ENCODE results near the gene AMMECR1L. TPM values are rescaled to one million over a fixed set of nuclear protein-coding genes. Genes with fewer than 3 reads are reported as not detected.

Gene AMMECR1L
- total RNA-seq, 5 donors from 2014 or later (not counting 1 experiment from before 2014, with no cell fraction given): 10.2 to 18.1 (median 15.0) TPM

GRCh38 chr2:127879899-127880298 lies 5.9 kb downstream of the AMMECR1L start:
- Mint-ChIP-seq H3K36me3 (peaks cover 12% of the 10 kb centered on the region), H3K4me3 (no peak overlapping the region), H3K9me3 (no peaks in the 10 kb centered on the region), H3K4me1 (peaks cover 62 to 83% (median 80%) of the 10 kb centered on the region in 3 donors), H3K27ac (no peak overlapping the region), H3K27me3 (no peaks in the 10 kb centered on the region)
- H3K9me3 ChIP-seq: no peaks in the 10 kb centered on the region
- peaks cover 0 to 18% of the 10 kb centered on the region in 2 donors for H3K36me3 ChIP-seq (ENCODE audit: control insufficient read depth in 2 of 2, extremely low read depth in 1 of 2, insufficient read depth in 1 of 2, low read length in 1 of 2)
- ChIA-PET POLR2A (interaction anchor here in 1 of 2 donors (0.6 kb wide), 1 partner anchor 106 kb away, joined by 4 read pairs; no protein-coding TSS in a partner anchor), CTCF (no interaction called here)
- no peak for ATAC-seq (replicated peaks in 1 of 4)
- no peaks in the 10 kb centered on the region for H3K27me3 ChIP-seq (replicated peaks in 1 of 2; ENCODE audit: control insufficient read depth in 2 of 2, extremely low read depth in 1 of 2, insufficient read depth in 2 of 2, low read length in 1 of 2)
- DNase-seq: no peak
- no peak overlapping the region for H3K4me3 ChIP-seq (ENCODE audit: control insufficient read depth in 1 of 2, extremely low read depth in 1 of 2, low read length in 1 of 2)
- H3K4me1 ChIP-seq (ENCODE audit: control insufficient read depth in 1 of 2, extremely low read depth in 1 of 2, insufficient read depth in 2 of 2, low read length in 2 of 2): peaks cover 8 to 13% of the 10 kb centered on the region in 2 experiments
- no CpG with 5 or more reads among the region's 5 CpGs for WGBS (ENCODE audit: insufficient coverage)
- H3K27ac ChIP-seq (ENCODE audit: low read length): no peak overlapping the region

DNA sequence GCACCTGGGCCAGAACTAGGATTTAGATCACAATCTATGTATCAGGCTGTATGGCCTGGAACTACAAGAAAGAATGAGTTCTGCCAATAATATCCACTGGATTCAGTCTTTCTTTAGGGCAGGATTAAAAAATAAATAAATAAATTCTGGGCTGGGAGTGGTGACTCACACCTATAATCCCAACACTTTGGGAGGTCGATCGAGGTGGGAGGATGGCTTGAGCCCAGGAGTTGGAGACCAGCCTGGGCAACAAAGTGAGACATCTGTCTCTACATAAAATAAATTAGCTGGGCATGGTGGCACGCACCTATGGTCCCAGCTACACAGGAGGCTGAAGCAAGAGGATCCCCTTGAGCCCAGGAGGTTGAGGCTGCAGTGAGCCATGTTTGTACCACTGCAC lies 8.1 kb downstream of the AMMECR1L start:
- no peaks in the 10 kb centered on the region for H3K9me3 Mint-ChIP-seq
- ATAC-seq (replicated peaks in 1 of 4): no peak
- peak overlapping the region in 1 of 2 donors; percentile 39 for H3K27ac Mint-ChIP-seq
- H3K36me3 Mint-ChIP-seq: peaks cover 21% of the 10 kb centered on the region
- no peak overlapping the region for H3K27ac ChIP-seq (ENCODE audit: low read length)
- H3K4me3 ChIP-seq (ENCODE audit: control insufficient read depth in 1 of 2, extremely low read depth in 1 of 2, low read length in 1 of 2): no peak overlapping the region
- ChIA-PET CTCF (no interaction called here), POLR2A (interaction anchor here in 1 of 2 donors (0.5 to 0.6 kb wide), 2 partner anchors 147 to 179 kb away, joined by 3 to 9 read pairs; no protein-coding TSS in a partner anchor)
- no peaks in the 10 kb centered on the region for H3K27me3 Mint-ChIP-seq
- DNase-seq: no peak
- H3K4me3 Mint-ChIP-seq: no peak overlapping the region
- WGBS (ENCODE audit: insufficient coverage): 100% methylated on average over 1 of the region's 3 CpGs
- H3K4me1 Mint-ChIP-seq: peaks cover 62 to 77% (median 77%) of the 10 kb centered on the region in 3 donors
- H3K36me3 ChIP-seq (ENCODE audit: control insufficient read depth in 2 of 2, extremely low read depth in 1 of 2, insufficient read depth in 1 of 2, low read length in 1 of 2): peaks cover 0 to 35% of the 10 kb centered on the region in 2 donors
- H3K4me1 ChIP-seq (ENCODE audit: control insufficient read depth in 1 of 2, extremely low read depth in 1 of 2, insufficient read depth in 2 of 2, low read length in 2 of 2): peaks cover 0 to 8% of the 10 kb centered on the region in 2 experiments
- no peaks in the 10 kb centered on the region for H3K9me3 ChIP-seq
- H3K27me3 ChIP-seq (replicated peaks in 1 of 2; ENCODE audit: control insufficient read depth in 2 of 2, extremely low read depth in 1 of 2, insufficient read depth in 2 of 2, low read length in 1 of 2): no peaks in the 10 kb centered on the region

- Histone ChIP-seq H3K4me1 (ENCODE audit: control insufficient read depth in 1 of 2, extremely low read depth in 1 of 2, insufficient read depth in 2 of 2, low read length in 2 of 2) (peaks cover 0 to 8% of the 10 kb centered on the region in 2 experiments), H3K9me3 (no peaks in the 10 kb centered on the region), H3K4me3 (ENCODE audit: control insufficient read depth in 1 of 2, extremely low read depth in 1 of 2, low read length in 1 of 2) (no peak overlapping the region), H3K27ac (ENCODE audit: low read length) (no peak overlapping the region), H3K36me3 (ENCODE audit: control insufficient read depth in 2 of 2, extremely low read depth in 1 of 2, insufficient read depth in 1 of 2, low read length in 1 of 2) (peaks cover 0 to 37% of the 10 kb centered on the region in 2 donors), H3K27me3 (replicated peaks in 1 of 2; ENCODE audit: control insufficient read depth in 2 of 2, extremely low read depth in 1 of 2, insufficient read depth in 2 of 2, low read length in 1 of 2) (no peaks in the 10 kb centered on the region)
- DNase-seq (no peak), ATAC-seq (replicated peaks in 1 of 4) (no peak)
- CTCF ChIA-PET: interaction anchor here in 1 of 2 donors (0.7 kb wide), 1 partner anchor 696 kb away, joined by 3 read pairs; no protein-coding TSS in a partner anchor
- no peaks in the 10 kb centered on the region for H3K27me3 Mint-ChIP-seq
- 94% methylated on average over 2 of the region's 2 CpGs for WGBS (ENCODE audit: insufficient coverage)
- peaks cover 25% of the 10 kb centered on the region for H3K36me3 Mint-ChIP-seq
- H3K4me3 Mint-ChIP-seq: no peak overlapping the region
- H3K27ac Mint-ChIP-seq: peak overlapping the region in 1 of 2 donors; percentile 39
- no peaks in the 10 kb centered on the region for H3K9me3 Mint-ChIP-seq
- POLR2A ChIA-PET: interaction anchor here in 1 of 2 donors (0.5 kb wide), 1 partner anchor 148 kb away, joined by 3 read pairs; no protein-coding TSS in a partner anchor
- peaks cover 62 to 76% (median 75%) of the 10 kb centered on the region in 3 donors for H3K4me1 Mint-ChIP-seq
Observed at GRCh38 chr2:127877136-127877535, 8.6 kb downstream of the AMMECR1L start.

DNA sequence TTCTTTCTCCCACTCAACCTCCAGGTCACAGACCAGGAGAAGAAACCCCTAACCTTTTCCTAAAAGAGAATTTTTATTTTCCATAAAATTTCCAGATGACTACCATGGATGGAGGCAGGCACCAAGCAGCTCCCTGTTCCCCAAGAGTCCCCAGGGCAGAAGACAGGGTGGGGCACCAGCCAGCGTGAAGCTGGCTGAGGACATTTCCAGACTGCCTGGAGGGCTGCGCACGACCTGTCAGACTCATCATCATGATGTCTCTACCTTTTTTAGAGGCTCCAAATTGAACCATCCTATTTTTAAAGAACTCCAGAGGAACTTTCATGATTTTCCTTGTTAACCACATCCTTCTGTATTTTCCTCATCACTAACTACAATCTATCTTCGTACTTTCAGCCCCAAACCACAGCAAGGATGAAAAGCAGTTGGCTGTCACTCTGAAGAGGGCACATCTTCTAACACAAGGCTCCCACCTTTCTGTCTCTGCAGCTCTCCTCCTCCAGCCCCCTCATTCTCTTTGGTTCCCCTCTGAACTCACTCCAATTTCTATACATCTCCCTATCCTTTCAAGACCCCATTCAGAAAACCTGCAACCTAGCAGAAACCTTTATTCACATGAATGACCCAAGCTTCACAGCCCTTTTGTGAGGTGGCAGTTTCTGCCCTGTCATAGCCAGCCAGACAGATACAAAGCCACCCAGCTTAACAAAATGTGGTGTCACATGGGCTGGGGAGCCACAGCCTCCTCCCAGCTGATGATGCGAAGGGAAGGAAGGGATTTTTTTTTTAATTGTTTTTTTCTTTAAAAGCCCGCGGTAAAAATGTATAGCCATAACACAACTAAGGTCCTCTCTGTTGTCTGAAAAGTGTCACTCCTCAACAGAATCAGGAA lies 11.1 kb downstream of the AMMECR1L start:
- ATAC-seq (replicated peaks in 1 of 4) (peak; percentile 50 to 78 (median 62)), DNase-seq (peak in 2 of 35 experiments; percentile 9 to 22)
- H3K4me3 ChIP-seq (ENCODE audit: control insufficient read depth in 1 of 2, extremely low read depth in 1 of 2, low read length in 1 of 2): no peak overlapping the region
- no peaks in the 10 kb centered on the region for H3K27me3 ChIP-seq (replicated peaks in 1 of 2; ENCODE audit: control insufficient read depth in 2 of 2, extremely low read depth in 1 of 2, insufficient read depth in 2 of 2, low read length in 1 of 2)
- H3K4me3 Mint-ChIP-seq: peak overlapping the region in 1 of 3 donors; percentile 30
- H3K27ac Mint-ChIP-seq: peak overlapping the region; percentile 69 to 78
- H3K4me1 ChIP-seq (ENCODE audit: control insufficient read depth in 1 of 2, extremely low read depth in 1 of 2, insufficient read depth in 2 of 2, low read length in 2 of 2): peaks cover 0 to 8% of the 10 kb centered on the region in 2 experiments
- H3K36me3 Mint-ChIP-seq: peaks cover 34% of the 10 kb centered on the region
- ChIA-PET CTCF (interaction anchor here in 1 of 2 donors (0.6 kb wide), 1 partner anchor 78 kb away, joined by 3 read pairs; no protein-coding TSS in a partner anchor), POLR2A (no interaction called here)
- 75% methylated on average over 4 of the region's 7 CpGs for WGBS (ENCODE audit: insufficient coverage)
- H3K4me1 Mint-ChIP-seq: peaks cover 45 to 51% (median 50%) of the 10 kb centered on the region in 3 donors
- H3K36me3 ChIP-seq (ENCODE audit: control insufficient read depth in 2 of 2, extremely low read depth in 1 of 2, insufficient read depth in 1 of 2, low read length in 1 of 2): peaks cover 0 to 39% of the 10 kb centered on the region in 2 donors
- H3K27me3 Mint-ChIP-seq: no peaks in the 10 kb centered on the region
- H3K9me3 ChIP-seq: no peaks in the 10 kb centered on the region
- H3K27ac ChIP-seq (ENCODE audit: low read length): no peak overlapping the region
- no peaks in the 10 kb centered on the region for H3K9me3 Mint-ChIP-seq

GRCh38 chr2:127873707-127874303 lies 12.0 kb downstream of the AMMECR1L start:
- Histone ChIP-seq H3K36me3 (ENCODE audit: control insufficient read depth in 2 of 2, extremely low read depth in 1 of 2, insufficient read depth in 1 of 2, low read length in 1 of 2) (peaks cover 0 to 46% of the 10 kb centered on the region in 2 donors), H3K4me1 (ENCODE audit: control insufficient read depth in 1 of 2, extremely low read depth in 1 of 2, insufficient read depth in 2 of 2, low read length in 2 of 2) (peaks cover 0 to 8% of the 10 kb centered on the region in 2 experiments), H3K9me3 (no peaks in the 10 kb centered on the region), H3K27me3 (replicated peaks in 1 of 2; ENCODE audit: control insufficient read depth in 2 of 2, extremely low read depth in 1 of 2, insufficient read depth in 2 of 2, low read length in 1 of 2) (no peaks in the 10 kb centered on the region), H3K27ac (ENCODE audit: low read length) (no peak overlapping the region), H3K4me3 (ENCODE audit: control insufficient read depth in 1 of 2, extremely low read depth in 1 of 2, low read length in 1 of 2) (no peak overlapping the region)
- Mint-ChIP-seq H3K27ac (peak overlapping the region; percentile 42 to 78), H3K9me3 (no peaks in the 10 kb centered on the region), H3K27me3 (no peaks in the 10 kb centered on the region), H3K4me1 (peaks cover 37 to 43% (median 43%) of the 10 kb centered on the region in 3 donors), H3K36me3 (peaks cover 41% of the 10 kb centered on the region), H3K4me3 (no peak overlapping the region)
- 98% methylated on average over 9 of the region's 14 CpGs for WGBS (ENCODE audit: insufficient coverage)
- no peak for DNase-seq
- no peak for ATAC-seq (replicated peaks in 1 of 4)
- ChIA-PET POLR2A (no interaction called here), CTCF (no interaction called here)

- Histone ChIP-seq H3K27me3 (replicated peaks in 1 of 2; ENCODE audit: control insufficient read depth in 2 of 2, extremely low read depth in 1 of 2, insufficient read depth in 2 of 2, low read length in 1 of 2) (no peaks in the 10 kb centered on the region), H3K4me1 (ENCODE audit: control insufficient read depth in 1 of 2, extremely low read depth in 1 of 2, insufficient read depth in 2 of 2, low read length in 2 of 2) (peaks cover 0 to 8% of the 10 kb centered on the region in 2 experiments), H3K36me3 (ENCODE audit: control insufficient read depth in 2 of 2, extremely low read depth in 1 of 2, insufficient read depth in 1 of 2, low read length in 1 of 2) (peaks cover 0 to 58% of the 10 kb centered on the region in 2 donors), H3K4me3 (ENCODE audit: control insufficient read depth in 1 of 2, extremely low read depth in 1 of 2, low read length in 1 of 2) (no peak overlapping the region), H3K9me3 (no peaks in the 10 kb centered on the region), H3K27ac (ENCODE audit: low read length) (no peak overlapping the region)
- Mint-ChIP-seq H3K4me1 (peaks cover 33 to 37% (median 34%) of the 10 kb centered on the region in 3 donors), H3K9me3 (no peaks in the 10 kb centered on the region), H3K4me3 (no peak overlapping the region), H3K36me3 (peaks cover 50% of the 10 kb centered on the region), H3K27me3 (no peaks in the 10 kb centered on the region), H3K27ac (no peak overlapping the region)
- no peak for ATAC-seq (replicated peaks in 1 of 4)
- ChIA-PET CTCF (interaction anchor here in 1 of 2 donors (0.7 kb wide), 1 partner anchor 235 kb away, joined by 5 read pairs; no protein-coding TSS in a partner anchor), POLR2A (no interaction called here)
- DNase-seq: no peak
Observed at GRCh38 chr2:127872354-127872753, 13.4 kb downstream of the AMMECR1L start.
